Transverse colon (tissue), 4 donors: Measurements from ENCODE around the gene HIP1. TPM values are rescaled to one million over a fixed set of nuclear protein-coding genes. Genes with fewer than 3 reads are reported as not detected.
"Not testable (repeated sequence)": the region's sequence is repeated elsewhere in the genome, so short reads cannot be mapped to it uniquely, and the experiment has no call there.

Experiments used
- DNase-seq: peaks from one replicate; pipeline ENCODE4 v3.0.0-alpha.2; 2019
- H3K27ac ChIP-seq, 4 donors: fragments of 200-600 bp; sonication (generic); 2 replicates each; pipeline ENCODE4 v1.5.1; 2016 to 2018; ENCODE audit warnings: inconsistent platforms in 4 of 4
- H3K27me3 ChIP-seq: fragments of 200-600 bp; sonication (generic); 2 replicates; pipeline ENCODE4 v1.5.1; 2017; ENCODE audit warnings: inconsistent platforms
- H3K36me3 ChIP-seq, 4 donors: fragments of 200-600 bp; sonication (generic); 2 replicates each; pipeline ENCODE4 v1.5.1; 2017 to 2019; ENCODE audit warnings: inconsistent platforms in 4 of 4
- H3K4me1 ChIP-seq, 4 donors: fragments of 200-600 bp; sonication (generic); 2 replicates each; pipeline ENCODE4 v1.5.1; 2017 to 2020; ENCODE audit warnings: inconsistent platforms in 4 of 4
- H3K4me3 ChIP-seq, 4 donors: fragments of 200-600 bp; sonication (generic); 1 replicate in 1 of 4; 2 replicates in 3 of 4; pipeline versions ENCODE4 v1.5.1 to v1.6.1; 2017 to 2019; ENCODE audit warnings: inconsistent platforms in 4 of 4
- H3K9me3 ChIP-seq, 2 donors: fragments of 200-600 bp; sonication (generic); 2 replicates each; pipeline ENCODE4 v1.5.1; 2017 to 2019; ENCODE audit warnings: inconsistent platforms in 2 of 2
- CTCF ChIP-seq, 5 experiments: fragments of 200-600 bp in 3 of 5; fragments of 450-650 bp in 2 of 5; sonication (generic) in 3 of 5; IDR thresholded peaks; 1 replicate in 2 of 5; 2 replicates in 3 of 5; pipeline ENCODE4 v1.5.1; 2016 to 2017; ENCODE audit warnings: antibody characterized with exemption in 5 of 5, inconsistent platforms in 3 of 5, mild to moderate bottlenecking in 2 of 5, moderate library complexity in 1 of 5
- EP300 ChIP-seq: sonication (generic); formaldehyde crosslinking; IDR thresholded peaks from one replicate; pipeline ENCODE4 v1.6.1; 2017; ENCODE audit warnings: antibody characterized with exemption, low read depth
- POLR2A ChIP-seq: fragments of 450-650 bp; IDR thresholded peaks from one replicate; pipeline ENCODE4 v1.6.1; 2016; ENCODE audit warnings: antibody characterized with exemption, mild to moderate bottlenecking, moderate library complexity
- POLR2AphosphoS5 ChIP-seq, 3 donors: sonication (generic); formaldehyde crosslinking; IDR thresholded peaks; one replicate each; pipeline ENCODE4 v1.6.1; 2016; ENCODE audit warnings: antibody characterized with exemption in 3 of 3
- WGBS, 2 donors: methylation state at CpG; one replicate each; pipeline ENCODE4 v1.1.5; 2018; ENCODE audit warnings: low coverage in 1 of 2; 5-methylcytosine and 5-hydroxymethylcytosine counted together
- in situ Hi-C, 4 donors: fragments of 200-750 bp; cut with MboI; loops; one replicate each; pipeline versions ENCODE4 v1.15.0 to v1.15.1; 2017; ENCODE audit warnings: low sequenced_read_pairs in 3 of 4, low pct_ligation_motif_present in 1 of 4, low pct_unique_long_range_greater_than_20kb in 1 of 4
- intact Hi-C: fragments of 100-400 bp; cut with DNase I; formaldehyde crosslinking; loops from one replicate; pipeline ENCODE4 v1.15.1; 2023; ENCODE audit warnings: low total_unique reads
- total RNA-seq, 4 donors: library from RNA; depleted of rRNA; stranded (reverse); fragments of >200 nt; gene quantifications; one replicate each; pipeline ENCODE4 v1.1.0, GENCODE V29; 2016

HIP1 gene
- total RNA-seq, 4 donors from 2014 or later: 3.7 to 20.1 (median 4.7) TPM

DNA sequence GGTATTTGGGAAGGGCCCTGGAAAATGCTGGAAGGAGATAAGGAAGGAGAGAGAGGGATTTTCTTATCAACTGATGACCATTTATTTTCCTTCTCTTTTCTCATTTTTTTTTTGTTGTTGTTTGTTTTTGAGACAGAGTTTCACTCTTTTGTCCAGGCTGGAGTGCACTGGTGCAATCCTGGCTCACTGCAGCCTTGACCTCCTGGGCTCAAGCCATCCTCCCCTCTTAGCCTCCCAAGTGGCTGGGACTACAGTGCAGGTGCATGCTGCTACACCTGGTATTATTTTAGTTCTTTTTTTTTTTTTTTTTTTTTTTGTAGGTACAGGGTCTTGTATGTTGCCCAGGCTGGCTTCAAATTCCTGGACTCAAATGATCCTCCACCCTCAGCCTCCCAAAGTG, 52.2 kb downstream of the HIP1 start:
- Histone ChIP-seq H3K4me3 (no peak overlapping the region), H3K4me1 (peaks cover 0 to 4% (median under 1%) of the 10 kb centered on the region in 4 donors), H3K27ac (no peak overlapping the region), H3K9me3 (no peaks in the 10 kb centered on the region), H3K36me3 (no peaks in the 10 kb centered on the region), H3K27me3 (no peaks in the 10 kb centered on the region)
- intact Hi-C loops (loop anchor here (2.0 kb wide), 1 partner anchor 14 kb away; no protein-coding TSS in a partner anchor), in situ Hi-C loops (no loop called here)
- TF ChIP-seq POLR2AphosphoS5 (IDR thresholded peaks at IDR 0.05) (no peak), CTCF (IDR thresholded peaks at IDR 0.05) (no peak), POLR2A (no peak), EP300 (no peak)
- DNase-seq: no peak

DNA sequence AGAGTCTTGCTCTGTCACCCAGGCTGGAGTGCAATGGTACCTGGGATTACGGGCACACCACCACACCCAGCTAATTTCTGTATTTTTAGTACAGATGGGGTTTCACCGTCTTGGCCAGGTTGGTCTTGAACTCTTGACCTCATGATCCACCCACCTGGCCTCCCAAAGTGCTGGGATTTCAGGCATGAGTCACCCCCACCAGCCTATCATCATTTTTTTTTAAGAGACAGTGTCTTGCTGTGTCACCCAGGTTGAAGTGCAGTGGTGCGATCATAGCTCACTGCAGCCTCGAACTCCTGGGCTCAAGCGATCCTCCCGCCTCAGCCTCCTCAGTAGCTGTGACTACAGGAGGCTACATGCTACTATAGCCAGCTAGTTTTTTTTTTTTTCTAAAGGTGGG, 56.7 kb downstream of the HIP1 start:
- H3K4me1 ChIP-seq, H3K27ac ChIP-seq, H3K4me3 ChIP-seq, DNase-seq, H3K9me3 ChIP-seq, H3K36me3 ChIP-seq, intact Hi-C loops, in situ Hi-C loops, H3K27me3 ChIP-seq: not testable (repeated sequence)
- WGBS, 2 donors: 83 to 97% methylated on average over 5 to 6 of the region's 6 CpGs

GRCh38 chr7:75679060-75679459, 59.7 kb downstream of the HIP1 start:
- Histone ChIP-seq H3K4me3 (no peak overlapping the region), H3K9me3 (peaks cover 4 to 9% of the 10 kb centered on the region in 2 donors), H3K27me3 (no peaks in the 10 kb centered on the region), H3K36me3 (no peaks in the 10 kb centered on the region), H3K4me1 (no peaks in the 10 kb centered on the region), H3K27ac (no peak overlapping the region)
- intact Hi-C loops: no loop called here
- no peak for TF ChIP-seq CTCF (IDR thresholded peaks at IDR 0.05)
- TF ChIP-seq POLR2A: no peak
- no peak for TF ChIP-seq POLR2AphosphoS5 (IDR thresholded peaks at IDR 0.05)
- TF ChIP-seq EP300: no peak
- no peak for DNase-seq
- in situ Hi-C loops: no loop called here
- 98 to 100% methylated on average over 3 of the region's 3 CpGs for WGBS, 2 donors

DNA sequence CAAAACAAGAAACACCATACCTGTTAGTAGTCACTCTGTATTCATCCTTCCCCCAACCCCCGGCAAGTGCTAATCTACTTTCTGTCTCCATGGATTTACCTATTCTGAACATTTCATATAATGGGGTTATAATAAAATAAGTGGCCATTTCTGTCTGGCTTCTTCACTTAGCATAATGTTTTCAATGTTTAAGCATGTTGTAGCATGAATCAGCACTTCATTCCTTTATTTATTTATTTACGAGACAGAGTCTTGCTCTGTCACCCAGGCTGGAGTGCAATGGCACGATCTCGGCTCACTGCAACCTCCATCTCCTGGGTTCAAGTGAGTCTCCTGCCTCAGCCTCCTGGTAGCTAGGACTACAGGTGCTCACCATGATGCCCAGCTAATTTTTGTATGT, 69.2 kb downstream of the HIP1 start:
- no peak for TF ChIP-seq POLR2AphosphoS5 (IDR thresholded peaks at IDR 0.05)
- TF ChIP-seq POLR2A: no peak
- no peak for TF ChIP-seq CTCF (IDR thresholded peaks at IDR 0.05)
- TF ChIP-seq EP300: no peak
- no peak overlapping the region for H3K4me3 ChIP-seq
- H3K36me3 ChIP-seq: no peaks in the 10 kb centered on the region
- no peaks in the 10 kb centered on the region for H3K4me1 ChIP-seq
- no peak for DNase-seq
- no peak overlapping the region for H3K27ac ChIP-seq
- in situ Hi-C loops: no loop called here
- H3K9me3 ChIP-seq: peaks cover under 1% of the 10 kb centered on the region in 2 donors
- intact Hi-C loops: no loop called here
- H3K27me3 ChIP-seq: no peaks in the 10 kb centered on the region
- 81 to 100% methylated on average over 1 to 4 of the region's 4 CpGs for WGBS, 2 donors

DNA sequence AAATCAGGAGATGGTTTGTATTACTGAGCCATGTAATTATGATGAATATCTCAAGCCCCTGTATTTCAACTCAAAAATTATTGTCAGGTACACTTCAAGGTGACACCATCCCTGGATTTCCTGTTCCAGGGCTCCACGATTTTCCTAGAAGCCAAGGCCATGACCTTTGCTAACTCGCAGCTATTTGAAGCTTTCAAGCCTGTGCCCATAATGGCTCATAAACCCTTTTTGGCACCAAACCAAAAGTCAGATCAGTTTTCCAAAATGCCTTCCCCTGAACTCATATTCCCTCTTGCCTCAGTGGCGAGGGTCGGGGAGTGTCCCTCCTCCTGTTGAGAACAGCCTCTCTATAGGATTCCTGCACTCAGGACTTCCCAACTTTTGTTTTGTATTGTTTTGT, 70.8 kb downstream of the HIP1 start:
- WGBS, 2 donors: 46 to 56% methylated on average over 4 of the region's 4 CpGs
- Histone ChIP-seq H3K27me3 (no peaks in the 10 kb centered on the region), H3K4me1 (no peaks in the 10 kb centered on the region), H3K4me3 (no peak overlapping the region), H3K9me3 (no peaks in the 10 kb centered on the region), H3K36me3 (no peaks in the 10 kb centered on the region), H3K27ac (no peak overlapping the region)
- intact Hi-C loops (no loop called here), in situ Hi-C loops (no loop called here)
- DNase-seq: no peak
- TF ChIP-seq POLR2AphosphoS5 (IDR thresholded peaks at IDR 0.05) (no peak), CTCF (IDR thresholded peaks at IDR 0.05) (no peak), POLR2A (no peak), EP300 (no peak)
